HepG2 (cell line): ENCODE results near the gene PNPLA1. TPM values are rescaled to one million over a fixed set of nuclear protein-coding genes. Genes with fewer than 3 reads are reported as not detected.

Source experiments
- AGO1 ChIP-seq: fragments of 200-400 bp; formaldehyde crosslinking; IDR thresholded peaks from 2 replicates; pipeline ENCODE4 v1.6.1; 2017; ENCODE audit warnings: mild to moderate bottlenecking, low read depth, low read length, moderate library complexity; ENCODE audit not compliant: poor library complexity, severe bottlenecking
- ARHGAP35 ChIP-seq: sonication (generic); formaldehyde crosslinking; IDR thresholded peaks from 2 replicates; pipeline ENCODE4 v1.9.0; 2022; ENCODE audit warnings: mild to moderate bottlenecking, inconsistent platforms, moderate library complexity, missing genetic modification reagents, borderline replicate concordance
- ATAD3A ChIP-seq: sonication (generic); formaldehyde crosslinking; IDR thresholded peaks from 2 replicates; pipeline ENCODE4 v1.4.0; 2020; ENCODE audit warnings: missing genetic modification reagents
- CHCHD3 ChIP-seq: sonication (generic); formaldehyde crosslinking; IDR thresholded peaks from 2 replicates; pipeline ENCODE4 v1.8.0; 2022; ENCODE audit warnings: mild to moderate bottlenecking, missing genetic modification reagents, moderate library complexity
- FOXJ3 ChIP-seq: sonication (generic); formaldehyde crosslinking; IDR thresholded peaks from 2 replicates; pipeline ENCODE4 v1.4.0; 2020; ENCODE audit warnings: missing genetic modification reagents, mild to moderate bottlenecking, borderline replicate concordance
- FOXK2 ChIP-seq: fragments of 450-650 bp; IDR thresholded peaks from 2 replicates; pipeline ENCODE4 v1.6.1; 2016
- GLI4 ChIP-seq: sonication (generic); formaldehyde crosslinking; IDR thresholded peaks from 2 replicates; pipeline ENCODE4 v1.5.1; 2020; ENCODE audit warnings: missing genetic modification reagents, mild to moderate bottlenecking, moderate library complexity, borderline replicate concordance
- GTF2F1 ChIP-seq: fragments of 150-350 bp; IDR thresholded peaks from 2 replicates; pipeline ENCODE4 v1.6.1; 2014; ENCODE audit warnings: low read length
- GZF1 ChIP-seq: sonication (generic); formaldehyde crosslinking; IDR thresholded peaks from 2 replicates; pipeline ENCODE4 v1.5.1; 2020; ENCODE audit warnings: mild to moderate bottlenecking, missing genetic modification reagents
- LCORL ChIP-seq, 2 experiments: fragments of 450-650 bp in 1 of 2; sonication (generic) in 1 of 2; formaldehyde crosslinking in 1 of 2; IDR thresholded peaks; 2 replicates each; pipeline versions ENCODE4 v1.5.0 to v1.6.1; 2017 to 2020; ENCODE audit warnings: antibody characterized with exemption in 1 of 2, missing genetic modification reagents in 1 of 2
- NFYB ChIP-seq: sonication (generic); formaldehyde crosslinking; IDR thresholded peaks from 2 replicates; pipeline ENCODE4 v1.4.0; 2020; ENCODE audit warnings: missing genetic modification reagents
- NONO ChIP-seq, 2 experiments: fragments of 450-650 bp in 1 of 2; sonication (generic) in 1 of 2; formaldehyde crosslinking in 1 of 2; IDR thresholded peaks in 1 of 2; conservative IDR thresholded peaks in 1 of 2; 2 replicates each; pipeline versions ENCODE4 v1.6.1 to v1.8.0; 2017 to 2022; ENCODE audit warnings: mild to moderate bottlenecking in 1 of 2, missing genetic modification reagents in 1 of 2, moderate library complexity in 1 of 2
- NRL ChIP-seq: sonication (generic); formaldehyde crosslinking; IDR thresholded peaks from 2 replicates; pipeline ENCODE4 v1.5.0; 2020; ENCODE audit warnings: missing genetic modification reagents, mild to moderate bottlenecking, moderate library complexity, borderline replicate concordance
- PHB2 ChIP-seq: fragments of 450-650 bp; IDR thresholded peaks from 2 replicates; pipeline ENCODE4 v1.6.1; 2018; ENCODE audit not compliant: partially characterized antibody
- TBX2 ChIP-seq: sonication (generic); formaldehyde crosslinking; IDR thresholded peaks from 2 replicates; pipeline ENCODE4 v1.5.0; 2020; ENCODE audit warnings: missing genetic modification reagents, mild to moderate bottlenecking, borderline replicate concordance
- ZFP36L2 ChIP-seq: sonication (generic); formaldehyde crosslinking; IDR thresholded peaks from 2 replicates; pipeline ENCODE4 v1.4.0; 2020; ENCODE audit warnings: missing genetic modification reagents
- ZMAT3 ChIP-seq: sonication (generic); formaldehyde crosslinking; conservative IDR thresholded peaks from 2 replicates; pipeline ENCODE4 v1.7.0; 2021; ENCODE audit warnings: missing genetic modification reagents
- ZNF124 ChIP-seq: sonication (generic); formaldehyde crosslinking; IDR thresholded peaks from 2 replicates; pipeline ENCODE4 v1.4.0; 2020; ENCODE audit warnings: missing genetic modification reagents
- ZNF205 ChIP-seq: IDR thresholded peaks from 2 replicates; pipeline ENCODE4 v1.6.1; 2018; ENCODE audit warnings: missing biosample characterization, missing genetic modification reagents
- ZNF207 ChIP-seq: fragments of 450-650 bp; IDR thresholded peaks from 2 replicates; pipeline ENCODE4 v1.6.1; 2016; ENCODE audit warnings: antibody characterized with exemption, borderline replicate concordance
- polyA plus RNA-seq, 8 experiments: library from polyadenylated mRNA; depleted of rRNA in 3 of 8; stranded (reverse) in 7 of 8; unstranded in 1 of 8; fragments of >200 nt; fragmentation: Illumina TruSeq in 4 of 8; extraction: Trizol in 4 of 8; gene quantifications; 2 replicates each; pipeline versions ENCODE4 v1.2.1 to v1.2.3, GENCODE V29; 2011 to 2016; ENCODE audit warnings: low read depth in 4 of 8, missing spikeins in 1 of 8, mixed read lengths in 1 of 8; ENCODE audit not compliant: insufficient read depth in 1 of 8
- total RNA-seq, 5 experiments: library from RNA; depleted of rRNA; stranded (reverse); fragments of >200 nt; fragmentation: Illumina TruSeq; extraction: Trizol; gene quantifications; 2 replicates each; pipeline ENCODE4 v1.2.3, GENCODE V29; 2016; ENCODE audit warnings: low read depth in 1 of 5
- TF ChIP-seq, protein P1 (sequence below): sonication (generic); formaldehyde crosslinking; IDR thresholded peaks from 2 replicates; pipeline ENCODE4 v1.5.0; 2020; ENCODE audit warnings: missing genetic modification reagents, mild to moderate bottlenecking, borderline replicate concordance
- TF ChIP-seq, protein P2 (sequence below): sonication (generic); formaldehyde crosslinking; IDR thresholded peaks from 2 replicates; pipeline ENCODE4 v1.4.0; 2020; ENCODE audit warnings: missing genetic modification reagents
- TF ChIP-seq, protein P3 (sequence below): sonication (generic); formaldehyde crosslinking; IDR thresholded peaks from 2 replicates; pipeline ENCODE4 v1.5.0; 2020; ENCODE audit warnings: mild to moderate bottlenecking, missing genetic modification reagents
- TF ChIP-seq, protein P4 (sequence below): IDR thresholded peaks from 2 replicates; pipeline ENCODE4 v1.6.1; 2016; ENCODE audit warnings: control low read depth

PNPLA1 gene
- total and polyA plus RNA-seq, 2 of the 13 experiments (the other 11 are each of a cell fraction or from before 2014, with no cell fraction given) = not detected

DNA sequence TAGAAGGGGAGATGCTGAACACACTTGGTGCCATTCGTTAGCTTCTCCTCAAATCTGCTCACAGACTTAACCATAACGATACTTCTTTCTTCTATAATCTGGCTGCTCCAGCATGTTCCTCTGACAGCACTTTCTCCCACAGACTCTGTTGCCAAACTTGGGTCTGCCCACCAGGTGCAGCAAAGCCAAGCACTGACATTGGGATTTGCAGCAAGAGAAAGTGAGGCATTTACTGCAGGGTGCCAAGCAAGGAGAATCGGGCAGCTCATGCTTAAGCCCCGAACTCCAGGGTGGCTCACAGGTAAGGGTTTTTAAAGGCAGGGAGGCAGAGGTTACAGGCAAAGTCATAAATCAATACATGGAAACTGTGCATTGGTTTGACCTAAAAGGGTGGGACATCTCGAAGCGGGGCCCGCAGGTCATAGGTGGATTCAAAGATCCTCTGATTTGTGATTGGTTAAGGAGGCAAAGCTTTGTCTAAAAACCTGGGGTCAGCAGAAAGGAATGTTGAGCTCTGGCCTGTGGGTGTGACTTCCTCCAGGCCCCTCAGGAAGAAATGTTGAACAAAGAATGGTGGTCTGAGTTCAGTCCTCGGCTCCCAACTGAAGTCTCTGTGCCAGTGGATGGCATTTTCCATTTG, 25.1 kb upstream of the PNPLA1 start (continued):
- peak; percentile 94 for TF ChIP-seq NFYB (CRISPR knock-in tag)
- TF ChIP-seq, protein P1, sequence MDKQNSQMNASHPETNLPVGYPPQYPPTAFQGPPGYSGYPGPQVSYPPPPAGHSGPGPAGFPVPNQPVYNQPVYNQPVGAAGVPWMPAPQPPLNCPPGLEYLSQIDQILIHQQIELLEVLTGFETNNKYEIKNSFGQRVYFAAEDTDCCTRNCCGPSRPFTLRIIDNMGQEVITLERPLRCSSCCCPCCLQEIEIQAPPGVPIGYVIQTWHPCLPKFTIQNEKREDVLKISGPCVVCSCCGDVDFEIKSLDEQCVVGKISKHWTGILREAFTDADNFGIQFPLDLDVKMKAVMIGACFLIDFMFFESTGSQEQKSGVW (CRISPR knock-in tag) = no peak
- no peak for TF ChIP-seq AGO1
- no peak for TF ChIP-seq NRL (CRISPR knock-in tag)
- no peak for TF ChIP-seq ZFP36L2 (CRISPR knock-in tag)
- 0 out of 2 replicates have a peak, but pooled peaks have one; percentile 49 for TF ChIP-seq ZNF205
- no peak for TF ChIP-seq FOXJ3 (CRISPR knock-in tag)
- no peak for TF ChIP-seq GLI4 (CRISPR knock-in tag)
- TF ChIP-seq NONO (IDR thresholded peaks at IDR 0.05) = no peak
- TF ChIP-seq NONO (CRISPR knock-in tag; conservative IDR thresholded peaks at IDR 0.05) = no peak
- no peak for TF ChIP-seq ZNF124 (CRISPR knock-in tag)
- no peak for TF ChIP-seq ZMAT3
- TF ChIP-seq, protein P2, sequence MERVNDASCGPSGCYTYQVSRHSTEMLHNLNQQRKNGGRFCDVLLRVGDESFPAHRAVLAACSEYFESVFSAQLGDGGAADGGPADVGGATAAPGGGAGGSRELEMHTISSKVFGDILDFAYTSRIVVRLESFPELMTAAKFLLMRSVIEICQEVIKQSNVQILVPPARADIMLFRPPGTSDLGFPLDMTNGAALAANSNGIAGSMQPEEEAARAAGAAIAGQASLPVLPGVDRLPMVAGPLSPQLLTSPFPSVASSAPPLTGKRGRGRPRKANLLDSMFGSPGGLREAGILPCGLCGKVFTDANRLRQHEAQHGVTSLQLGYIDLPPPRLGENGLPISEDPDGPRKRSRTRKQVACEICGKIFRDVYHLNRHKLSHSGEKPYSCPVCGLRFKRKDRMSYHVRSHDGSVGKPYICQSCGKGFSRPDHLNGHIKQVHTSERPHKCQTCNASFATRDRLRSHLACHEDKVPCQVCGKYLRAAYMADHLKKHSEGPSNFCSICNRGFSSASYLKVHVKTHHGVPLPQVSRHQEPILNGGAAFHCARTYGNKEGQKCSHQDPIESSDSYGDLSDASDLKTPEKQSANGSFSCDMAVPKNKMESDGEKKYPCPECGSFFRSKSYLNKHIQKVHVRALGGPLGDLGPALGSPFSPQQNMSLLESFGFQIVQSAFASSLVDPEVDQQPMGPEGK (CRISPR knock-in tag) = no peak
- no peak for TF ChIP-seq TBX2 (CRISPR knock-in tag)
- TF ChIP-seq, protein P3, sequence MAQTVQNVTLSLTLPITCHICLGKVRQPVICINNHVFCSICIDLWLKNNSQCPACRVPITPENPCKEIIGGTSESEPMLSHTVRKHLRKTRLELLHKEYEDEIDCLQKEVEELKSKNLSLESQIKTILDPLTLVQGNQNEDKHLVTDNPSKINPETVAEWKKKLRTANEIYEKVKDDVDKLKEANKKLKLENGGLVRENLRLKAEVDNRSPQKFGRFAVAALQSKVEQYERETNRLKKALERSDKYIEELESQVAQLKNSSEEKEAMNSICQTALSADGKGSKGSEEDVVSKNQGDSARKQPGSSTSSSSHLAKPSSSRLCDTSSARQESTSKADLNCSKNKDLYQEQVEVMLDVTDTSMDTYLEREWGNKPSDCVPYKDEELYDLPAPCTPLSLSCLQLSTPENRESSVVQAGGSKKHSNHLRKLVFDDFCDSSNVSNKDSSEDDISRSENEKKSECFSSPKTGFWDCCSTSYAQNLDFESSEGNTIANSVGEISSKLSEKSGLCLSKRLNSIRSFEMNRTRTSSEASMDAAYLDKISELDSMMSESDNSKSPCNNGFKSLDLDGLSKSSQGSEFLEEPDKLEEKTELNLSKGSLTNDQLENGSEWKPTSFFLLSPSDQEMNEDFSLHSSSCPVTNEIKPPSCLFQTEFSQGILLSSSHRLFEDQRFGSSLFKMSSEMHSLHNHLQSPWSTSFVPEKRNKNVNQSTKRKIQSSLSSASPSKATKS = no peak
- TF ChIP-seq ZNF207 = no peak
- no peak for TF ChIP-seq CHCHD3 (CRISPR knock-in tag)
- TF ChIP-seq GZF1 (CRISPR knock-in tag) = no peak
- TF ChIP-seq, protein P4, sequence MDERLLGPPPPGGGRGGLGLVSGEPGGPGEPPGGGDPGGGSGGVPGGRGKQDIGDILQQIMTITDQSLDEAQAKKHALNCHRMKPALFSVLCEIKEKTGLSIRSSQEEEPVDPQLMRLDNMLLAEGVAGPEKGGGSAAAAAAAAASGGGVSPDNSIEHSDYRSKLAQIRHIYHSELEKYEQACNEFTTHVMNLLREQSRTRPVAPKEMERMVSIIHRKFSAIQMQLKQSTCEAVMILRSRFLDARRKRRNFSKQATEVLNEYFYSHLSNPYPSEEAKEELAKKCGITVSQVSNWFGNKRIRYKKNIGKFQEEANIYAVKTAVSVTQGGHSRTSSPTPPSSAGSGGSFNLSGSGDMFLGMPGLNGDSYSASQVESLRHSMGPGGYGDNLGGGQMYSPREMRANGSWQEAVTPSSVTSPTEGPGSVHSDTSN (CRISPR knock-in tag) = peak; percentile 74
- no peak for TF ChIP-seq FOXK2
- no peak for TF ChIP-seq PHB2
- TF ChIP-seq GTF2F1 = no peak
- no peak for TF ChIP-seq ARHGAP35 (CRISPR knock-in tag)
- TF ChIP-seq LCORL (IDR thresholded peaks at IDR 0.05) = no peak
- TF ChIP-seq LCORL (CRISPR knock-in tag; IDR thresholded peaks at IDR 0.05) = no peak
- TF ChIP-seq ATAD3A (CRISPR knock-in tag) = no peak
